Caki2 (cell line): ENCODE data around the gene EXOG. TPM values are rescaled to one million over a fixed set of nuclear protein-coding genes. Genes with fewer than 3 reads are reported as not detected.
A peak's percentile ranks its signal among the peaks of the same experiment; 100 is the strongest.

ENCODE experiments used
- DNase-seq: peaks from one replicate; pipeline ENCODE4 v3.0.0-alpha.2; 2015; ENCODE audit warnings: low read depth
- in situ Hi-C: cut with HindIII; loops from 2 replicates; pipeline ENCODE4 v1.10.0; 2016; ENCODE audit warnings: low sequenced_read_pairs, low pct_unique_long_range_greater_than_20kb, mixed read lengths
- total RNA-seq: library from RNA; depleted of rRNA; stranded (reverse); fragments of >200 nt; shearing (Covaris generic); gene quantifications from 2 replicates; pipeline ENCODE4 v1.2.3, GENCODE V29; 2014; ENCODE audit warnings: low replicate concordance

EXOG gene
- total RNA-seq, 1 experiment from 2014 or later = 2.2 TPM

DNA sequence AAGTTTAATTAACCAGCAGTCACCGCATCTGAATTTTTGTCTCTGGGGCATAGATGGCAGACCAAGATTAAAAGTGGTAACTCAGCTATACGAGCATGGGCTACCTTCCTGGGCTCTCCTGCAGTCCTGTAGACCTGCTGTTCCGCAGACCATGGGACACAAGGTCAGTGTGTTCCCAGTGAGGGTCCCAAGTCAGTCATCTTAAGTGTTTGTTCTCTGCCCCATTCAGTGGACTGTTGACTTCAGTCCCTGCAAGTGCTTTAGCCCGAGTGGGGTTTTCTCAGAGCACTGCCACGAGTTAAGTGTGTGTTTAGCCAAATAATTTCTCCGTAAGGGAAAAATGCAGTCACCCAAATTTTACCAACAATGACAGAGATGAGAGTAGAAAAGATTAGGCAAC, 4.9 kb upstream of the EXOG start:
- no peak for DNase-seq
- in situ Hi-C loops = no loop called here

DNA sequence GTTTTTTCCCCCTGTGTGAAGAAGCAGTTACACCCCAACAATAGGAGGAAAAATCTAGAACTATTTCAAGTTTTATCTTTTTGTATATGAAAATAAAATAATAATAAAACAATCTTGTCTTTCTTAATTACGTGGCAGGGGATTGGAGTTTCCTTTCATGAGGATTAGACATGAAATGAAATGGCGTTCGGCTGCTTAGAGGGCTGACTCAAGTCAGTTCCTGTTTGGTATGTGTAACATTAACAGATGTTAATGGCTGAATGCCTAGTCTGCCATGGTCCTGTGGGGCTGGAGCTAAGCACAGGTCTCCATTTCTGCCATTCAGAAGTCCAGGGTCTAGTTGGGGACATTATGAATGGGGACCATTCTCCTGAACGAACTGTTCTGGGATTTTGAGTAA, 3.1 kb upstream of the EXOG start:
- in situ Hi-C loops = no loop called here
- DNase-seq = no peak

DNA sequence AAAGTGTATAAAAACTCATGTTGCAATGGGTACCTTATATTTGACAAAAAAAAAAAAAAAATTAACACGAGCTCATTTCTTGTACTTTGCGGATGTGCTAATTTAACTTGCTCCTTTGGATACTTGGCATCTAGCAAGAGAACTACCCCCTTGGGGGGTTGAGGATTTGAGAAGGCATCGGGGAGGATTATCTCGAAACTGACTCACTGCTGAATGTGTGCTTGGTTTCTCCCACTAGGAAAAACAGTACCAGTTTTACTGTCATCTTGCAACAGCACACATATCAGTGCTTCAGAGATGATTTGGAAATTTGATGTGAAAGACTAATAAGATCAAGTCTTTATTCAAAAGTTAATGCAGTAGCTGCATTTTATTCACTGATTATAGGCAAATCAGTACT, 891 bp downstream of the EXOG start:
- no peak for DNase-seq
- in situ Hi-C loops = no loop called here

DNA sequence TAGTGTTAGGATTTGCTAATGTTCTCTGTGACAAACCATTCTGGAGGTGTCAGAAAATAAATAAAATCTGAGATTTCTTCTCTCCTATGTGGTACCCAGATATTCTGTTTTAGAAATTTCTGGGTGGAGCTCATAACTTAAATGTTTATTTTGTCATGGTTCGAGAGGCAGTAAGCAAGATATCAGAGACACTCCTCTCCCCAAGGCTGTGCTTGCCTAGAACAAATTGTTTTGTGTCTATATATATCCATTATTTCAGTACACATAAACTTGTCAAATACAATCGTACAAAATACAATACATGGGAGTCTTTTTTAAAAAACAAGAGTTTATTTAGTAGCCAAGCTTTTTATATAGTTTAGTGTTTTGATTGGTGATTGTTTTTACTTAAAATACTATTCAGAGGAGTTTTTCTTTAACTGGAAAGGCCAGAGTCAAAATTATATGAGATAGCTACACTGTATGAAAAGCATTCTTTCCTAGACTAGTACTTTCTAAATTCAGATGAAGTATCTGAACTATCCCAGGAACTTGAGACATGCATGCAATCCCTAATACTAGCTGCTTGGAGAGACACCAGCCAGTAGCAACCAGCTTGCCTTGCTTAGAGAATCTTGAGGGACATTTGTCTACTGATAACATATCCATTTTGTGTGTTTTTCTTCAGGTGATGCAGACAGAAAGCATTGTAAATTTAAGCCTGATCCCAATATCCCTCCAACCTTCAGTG, 4.7 kb downstream of the EXOG start:
- in situ Hi-C loops = no loop called here
- no peak for DNase-seq

GRCh38 chr3:38507120-38507519, 11.0 kb downstream of the EXOG start:
- in situ Hi-C loops = no loop called here
- DNase-seq = no peak

DNA sequence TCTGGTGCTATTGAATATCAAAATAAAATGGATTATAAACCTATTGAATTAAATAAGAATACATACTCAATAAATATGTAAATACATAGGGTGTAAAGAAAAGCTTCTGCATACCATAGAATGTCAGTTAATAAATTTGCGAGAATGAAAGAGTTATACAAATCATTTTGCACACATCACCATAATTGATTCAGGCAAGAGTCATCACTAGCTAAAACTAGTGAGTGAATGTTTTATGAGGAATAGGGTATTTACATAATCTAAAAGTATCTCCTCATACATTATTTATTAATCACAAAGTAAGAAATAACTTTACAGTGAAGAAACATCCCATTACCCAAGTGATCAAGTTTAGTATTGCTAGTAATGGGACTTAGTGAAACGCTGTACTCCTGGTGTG, 13.6 kb downstream of the EXOG start:
- no peak for DNase-seq
- in situ Hi-C loops = no loop called here

- in situ Hi-C loops = no loop called here
Observed at GRCh38 chr3:38510631-38511030, 14.5 kb downstream of the EXOG start.

DNA sequence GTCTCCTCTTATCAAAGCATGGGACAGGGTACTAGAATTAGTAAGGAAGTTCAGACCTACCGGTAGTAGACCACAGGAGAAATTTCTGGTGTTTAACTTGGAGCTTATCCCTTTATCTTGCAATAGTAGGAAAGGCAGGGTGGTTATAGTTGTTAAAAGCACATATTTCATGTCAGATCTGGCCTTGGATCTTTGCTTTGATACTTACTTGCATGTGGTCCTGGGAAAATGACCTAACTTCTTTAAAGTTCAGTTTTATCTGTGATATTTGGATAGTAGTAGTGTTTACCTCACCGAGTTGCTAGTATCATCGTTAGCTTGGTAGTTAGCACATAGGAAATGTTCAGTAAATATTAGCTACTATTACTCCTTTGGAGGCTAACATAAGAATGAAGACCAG, 15.4 kb downstream of the EXOG start:
- in situ Hi-C loops = no loop called here
- no peak for DNase-seq

More at GRCh38 chr3:38510631-38511030, 14.5 kb downstream of the EXOG start:
- DNase-seq = no peak

DNA sequence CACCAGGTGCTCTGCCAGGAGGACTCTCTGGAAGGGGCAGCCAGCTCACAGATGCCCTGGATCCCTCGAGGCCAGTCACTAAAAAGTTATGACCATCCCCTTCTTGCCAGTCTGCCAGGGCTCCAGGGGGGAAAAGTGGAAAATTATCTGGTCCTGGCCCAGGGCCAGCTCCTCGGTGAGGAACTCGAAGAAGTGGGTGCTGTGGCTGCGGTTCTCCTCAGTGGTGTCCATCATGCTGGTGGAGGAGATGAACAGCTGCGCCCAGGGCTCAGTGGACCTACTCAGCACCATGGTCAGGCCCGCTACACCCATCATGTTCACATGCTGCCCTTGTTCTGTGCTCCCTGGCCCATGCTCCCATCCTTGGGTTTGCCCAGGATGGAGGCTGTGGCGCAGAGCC, 19.2 kb downstream of the EXOG start:
- no peak for DNase-seq
- in situ Hi-C loops = no loop called here

- in situ Hi-C loops = no loop called here
- DNase-seq = no peak
Observed at GRCh38 chr3:38516669-38517068, 20.5 kb downstream of the EXOG start.

DNA sequence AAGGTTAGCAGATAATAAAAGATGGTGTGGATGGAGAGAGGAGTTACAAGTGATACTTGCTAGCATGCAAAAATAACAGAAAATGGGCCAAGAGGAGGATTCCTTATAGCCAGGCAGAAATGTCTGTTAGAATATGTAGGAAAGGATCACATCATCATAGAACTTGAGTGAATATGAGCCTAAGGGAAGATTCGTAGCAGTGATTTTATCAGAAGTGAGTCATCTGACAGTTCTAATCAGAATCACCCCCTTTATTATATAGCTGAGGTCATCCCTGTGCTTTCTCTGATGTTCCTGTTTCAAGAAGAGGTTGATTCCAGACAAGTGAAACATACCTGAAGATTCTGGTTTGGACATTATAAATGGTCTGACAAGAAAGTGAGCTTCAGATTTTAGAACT, 22.9 kb downstream of the EXOG start:
- in situ Hi-C loops = no loop called here
- DNase-seq = no peak

DNA sequence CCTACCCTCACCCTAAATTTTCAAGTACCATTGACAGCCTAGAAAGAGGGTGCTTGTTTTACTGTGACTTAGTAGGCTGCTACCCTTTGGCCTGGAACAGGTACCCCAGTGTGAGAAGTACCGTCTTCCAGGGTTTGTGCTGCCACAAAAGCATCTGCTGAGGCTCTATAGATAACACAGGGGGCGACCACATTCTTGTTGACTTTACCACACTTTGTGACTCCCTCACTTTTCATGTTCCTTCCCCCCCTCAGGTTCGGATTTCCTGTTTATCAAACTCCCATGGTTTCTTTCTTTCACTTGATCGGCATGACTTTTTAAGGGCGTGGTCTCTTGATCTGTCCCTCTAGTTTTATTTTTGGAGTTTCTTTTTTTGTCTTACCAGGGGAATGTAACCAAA, 23.5 kb downstream of the EXOG start:
- DNase-seq = no peak
- in situ Hi-C loops = no loop called here

GRCh38 chr3:38521391-38521987, 25.3 kb downstream of the EXOG start:
- in situ Hi-C loops = no loop called here
- DNase-seq = peak; percentile 32

GRCh38 chr3:38522002-38522401, 25.9 kb downstream of the EXOG start:
- DNase-seq = no peak
- in situ Hi-C loops = no loop called here

GRCh38 chr3:38524141-38524739, 28.1 kb downstream of the EXOG start:
- DNase-seq = no peak
- in situ Hi-C loops = no loop called here

GRCh38 chr3:38526792-38527191, 30.7 kb downstream of the EXOG start:
- in situ Hi-C loops = no loop called here
- DNase-seq = no peak

DNA sequence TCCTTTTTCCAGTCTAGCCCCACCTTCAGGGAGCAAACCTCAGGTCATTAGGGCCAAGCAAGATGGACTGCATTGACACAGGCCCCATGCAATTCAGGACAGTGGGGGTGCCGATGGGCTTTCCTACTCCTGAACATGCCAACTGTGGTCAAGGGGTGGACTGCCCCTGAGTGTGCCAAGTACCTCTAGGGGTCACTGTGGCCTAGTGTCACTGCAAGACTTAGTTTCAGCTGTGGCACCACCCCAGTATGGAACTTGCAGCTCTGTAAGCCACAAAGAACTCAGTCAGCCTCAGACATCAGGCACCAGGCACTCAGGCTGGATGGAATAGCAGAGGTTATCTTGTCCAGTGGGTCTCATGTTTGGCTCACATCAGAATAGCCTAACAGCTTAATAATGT, 32.3 kb downstream of the EXOG start:
- in situ Hi-C loops = no loop called here
- DNase-seq = no peak

DNA sequence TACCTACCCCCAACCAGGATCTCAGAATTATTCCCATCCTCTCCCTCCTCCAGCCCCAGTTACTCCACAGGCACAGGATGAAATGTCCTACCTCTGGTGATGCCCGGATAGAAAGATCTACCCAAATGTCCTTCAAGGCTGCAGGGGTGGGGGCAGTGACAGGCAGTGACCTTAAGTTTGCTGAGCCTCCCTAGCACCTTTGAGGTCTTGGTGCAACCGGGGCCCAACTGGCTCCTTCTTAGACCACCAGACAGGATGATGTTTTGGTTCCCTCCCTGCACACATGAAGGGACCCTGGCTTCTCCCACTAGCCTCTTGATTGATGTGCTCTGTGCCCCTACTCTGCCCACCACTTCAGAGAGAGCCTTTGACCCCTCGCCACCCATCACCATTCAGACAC, 36.4 kb downstream of the EXOG start:
- no peak for DNase-seq
- in situ Hi-C loops = no loop called here

GRCh38 chr3:38533285-38533976, 37.3 kb downstream of the EXOG start:
- in situ Hi-C loops = no loop called here
- no peak for DNase-seq
